SIG-M5 treated with dmso at 0.1 percent for 504 hours (cell line): ENCODE data around the gene YPEL4.
"Not testable (repeated sequence)": the region's sequence is repeated elsewhere in the genome, so short reads cannot be mapped to it uniquely, and the experiment has no call there.

Source experiments
- DNase-seq: peaks from one replicate; lab custom pipeline; 2025; ENCODE audit not compliant: unreplicated experiment; lab: John Stamatoyannopoulos, UW

YPEL4 gene

GRCh38 chr11:57649826-57650738 lies at the start of gene YPEL4:
YPEL4 (minus strand) TSS chr11:57649912; CDS start chr11:57647107, 2,805 bp downstream.
- DNase-seq: peak; percentile 15

- no peak for DNase-seq
Observed at GRCh38 chr11:57698843-57699365, 49.2 kb upstream of the YPEL4 start.

- DNase-seq: not testable (repeated sequence)
Observed at GRCh38 chr11:57690474-57690873, 40.8 kb upstream of the YPEL4 start.

GRCh38 chr11:57681168-57681567 lies 31.5 kb upstream of the YPEL4 start:
- no peak for DNase-seq

GRCh38 chr11:57680552-57680874 lies 30.8 kb upstream of the YPEL4 start:
- no peak for DNase-seq

- no peak for DNase-seq
Observed at GRCh38 chr11:57679396-57679795, 29.7 kb upstream of the YPEL4 start.

- no peak for DNase-seq
Observed at GRCh38 chr11:57675176-57675941, 25.6 kb upstream of the YPEL4 start.

GRCh38 chr11:57674251-57674650 lies 24.5 kb upstream of the YPEL4 start:
- no peak for DNase-seq

- no peak for DNase-seq
Observed at GRCh38 chr11:57668434-57668782, 18.7 kb upstream of the YPEL4 start.

GRCh38 chr11:57667736-57668433 lies 18.2 kb upstream of the YPEL4 start, which contains the start of gene ZDHHC5:
ZDHHC5 (plus strand) TSS chr11:57668114; CDS start chr11:57673091, 4,977 bp downstream.
- peak; percentile 95 for DNase-seq

GRCh38 chr11:57667117-57667735 lies 17.5 kb upstream of the YPEL4 start:
- peak; percentile 96 for DNase-seq

GRCh38 chr11:57663975-57664374 lies 14.3 kb upstream of the YPEL4 start:
- no peak for DNase-seq

GRCh38 chr11:57662893-57663292 lies 13.2 kb upstream of the YPEL4 start:
- DNase-seq: no peak

- no peak for DNase-seq
Observed at GRCh38 chr11:57659669-57660068, 10.0 kb upstream of the YPEL4 start.

GRCh38 chr11:57658023-57658361 lies 8.3 kb upstream of the YPEL4 start:
- DNase-seq: no peak

- DNase-seq: peak; percentile 96
Observed at GRCh38 chr11:57657194-57658022, 7.7 kb upstream of the YPEL4 start, which contains the start of gene CLP1. CLP1 (plus strand) TSS chr11:57657762; CDS start chr11:57659477, 1,715 bp downstream.

- DNase-seq: no peak
Observed at GRCh38 chr11:57656885-57657193, 7.1 kb upstream of the YPEL4 start.

GRCh38 chr11:57653163-57653562 lies 3.5 kb upstream of the YPEL4 start:
- DNase-seq: no peak

- DNase-seq: no peak
Observed at GRCh38 chr11:57652662-57653061, 3.0 kb upstream of the YPEL4 start.

GRCh38 chr11:57652230-57652629 lies 2.5 kb upstream of the YPEL4 start:
- DNase-seq: not testable (repeated sequence)
